CD4-positive, alpha-beta T cell treated with Interleukin-1 beta for 1 hour (primary cell): ENCODE results near the gene TWNK.
"Not testable (repeated sequence)": the region's sequence is repeated elsewhere in the genome, so short reads cannot be mapped to it uniquely, and the experiment has no call there.

Experiments
- DNase-seq, 2 donors: peaks; one replicate each; pipeline ENCODE4 v3.0.0-alpha.2; 2020 to 2022

TWNK gene

GRCh38 chr10:101032637-101033224 is 45.4 kb downstream of the TWNK start:
- DNase-seq = peak; percentile 46 to 60

GRCh38 chr10:101033276-101033675 is 45.9 kb downstream of the TWNK start:
- no peak for DNase-seq

GRCh38 chr10:101034404-101034803 is 47.1 kb downstream of the TWNK start:
- DNase-seq = not testable (repeated sequence)

- no peak for DNase-seq
Observed at GRCh38 chr10:101035314-101035713, 48.0 kb downstream of the TWNK start.

GRCh38 chr10:101035916-101036702 is 48.8 kb downstream of the TWNK start:
- no peak for DNase-seq

GRCh38 chr10:101036726-101037125 is 49.4 kb downstream of the TWNK start:
- DNase-seq = no peak

- DNase-seq = no peak
Observed at GRCh38 chr10:101038484-101038883, 51.1 kb downstream of the TWNK start.

GRCh38 chr10:101040061-101040460 is 52.7 kb downstream of the TWNK start:
- no peak for DNase-seq

GRCh38 chr10:101040851-101041250 is 53.5 kb downstream of the TWNK start:
- DNase-seq = no peak

- DNase-seq = peak; percentile 79 to 84
Observed at GRCh38 chr10:101041252-101041761, 54.0 kb downstream of the TWNK start.

- DNase-seq = no peak
Observed at GRCh38 chr10:101042118-101042517, 54.8 kb downstream of the TWNK start.

- peak; percentile 87 for DNase-seq
Observed at GRCh38 chr10:101042667-101043362, 55.5 kb downstream of the TWNK start.

GRCh38 chr10:101043363-101043707 is 56.0 kb downstream of the TWNK start:
- DNase-seq = no peak
